Hippocampal formation (tissue), 2 donors: ENCODE measurements around the gene CADPS.

Experiments
- DNase-seq, 2 donors: peaks; one replicate each; lab custom pipeline; 2025; lab: John Stamatoyannopoulos, UW

Gene CADPS

GRCh38 chr3:62874711-62875557, at the start of gene CADPS:
CADPS (minus strand) TSS chr3:62875416; CDS start chr3:62875029, 387 bp downstream.
- DNase-seq: peak; percentile 27 to 53

- no peak for DNase-seq
These were observed 47.9 kb upstream of the CADPS start for GRCh38 chr3:62923066-62923465.

- no peak for DNase-seq
These were observed 47.1 kb upstream of the CADPS start for GRCh38 chr3:62922326-62922725.

GRCh38 chr3:62920466-62920784, 45.2 kb upstream of the CADPS start:
- no peak for DNase-seq

GRCh38 chr3:62919784-62920465, 44.7 kb upstream of the CADPS start:
- no peak for DNase-seq

DNA sequence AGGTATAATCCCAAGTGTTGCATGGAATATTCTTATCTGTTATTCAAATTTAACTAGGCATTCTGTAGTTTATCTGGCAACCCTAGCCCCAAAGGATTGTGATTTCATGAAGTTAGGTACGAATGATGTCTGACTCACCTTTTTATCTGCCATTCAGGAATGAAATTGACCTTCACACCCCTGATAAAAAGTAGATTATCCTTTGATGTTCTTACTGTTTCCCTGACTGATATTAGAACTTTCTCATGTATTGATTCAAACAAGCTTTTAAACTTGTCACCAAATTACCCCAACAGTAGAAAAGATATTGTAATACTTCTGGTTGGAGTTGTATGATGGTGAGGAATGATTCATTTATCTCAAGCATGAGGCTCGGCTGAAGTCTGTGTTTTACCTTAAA, 43.6 kb upstream of the CADPS start:
- no peak for DNase-seq

DNA sequence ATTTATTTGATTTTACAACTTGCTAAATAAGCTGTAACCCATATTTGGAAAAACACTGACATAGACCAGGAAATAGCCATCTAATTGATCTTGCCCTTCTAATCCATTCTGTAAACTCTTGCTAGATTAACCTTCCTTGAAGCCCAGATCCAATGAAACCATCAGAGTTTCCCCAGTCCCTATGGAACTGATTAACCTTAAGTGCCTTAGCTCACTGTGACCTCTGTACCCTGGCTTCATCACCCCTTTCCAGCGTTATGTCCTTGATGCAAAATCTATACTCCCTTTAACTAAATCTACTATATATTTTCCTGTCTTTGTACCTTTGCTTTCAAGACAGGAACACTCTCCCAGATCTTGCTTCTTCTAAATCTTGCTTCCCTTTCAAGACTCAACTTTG, 42.9 kb upstream of the CADPS start:
- DNase-seq: no peak

- no peak for DNase-seq
These were observed 36.3 kb upstream of the CADPS start for GRCh38 chr3:62911526-62911925.

DNA sequence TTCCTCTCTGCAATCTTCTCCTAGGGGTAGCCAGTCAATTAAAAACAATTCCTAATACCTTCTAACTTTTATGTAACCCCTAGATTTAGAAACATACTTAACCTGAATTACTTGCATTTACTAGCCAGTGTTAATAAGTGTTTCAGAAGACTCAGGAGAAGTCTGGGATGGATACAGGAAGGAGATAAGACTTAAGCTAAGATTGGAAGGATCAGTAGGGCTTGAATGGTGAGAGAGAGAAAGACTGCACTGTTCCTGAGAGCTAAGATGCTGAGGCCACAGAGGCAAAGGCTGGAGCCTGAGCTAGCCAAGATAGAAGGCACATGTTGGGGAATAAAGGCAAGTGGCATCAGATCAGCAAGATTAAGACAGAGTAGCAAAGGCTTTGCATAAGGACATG, 30.1 kb upstream of the CADPS start:
- no peak for DNase-seq

DNA sequence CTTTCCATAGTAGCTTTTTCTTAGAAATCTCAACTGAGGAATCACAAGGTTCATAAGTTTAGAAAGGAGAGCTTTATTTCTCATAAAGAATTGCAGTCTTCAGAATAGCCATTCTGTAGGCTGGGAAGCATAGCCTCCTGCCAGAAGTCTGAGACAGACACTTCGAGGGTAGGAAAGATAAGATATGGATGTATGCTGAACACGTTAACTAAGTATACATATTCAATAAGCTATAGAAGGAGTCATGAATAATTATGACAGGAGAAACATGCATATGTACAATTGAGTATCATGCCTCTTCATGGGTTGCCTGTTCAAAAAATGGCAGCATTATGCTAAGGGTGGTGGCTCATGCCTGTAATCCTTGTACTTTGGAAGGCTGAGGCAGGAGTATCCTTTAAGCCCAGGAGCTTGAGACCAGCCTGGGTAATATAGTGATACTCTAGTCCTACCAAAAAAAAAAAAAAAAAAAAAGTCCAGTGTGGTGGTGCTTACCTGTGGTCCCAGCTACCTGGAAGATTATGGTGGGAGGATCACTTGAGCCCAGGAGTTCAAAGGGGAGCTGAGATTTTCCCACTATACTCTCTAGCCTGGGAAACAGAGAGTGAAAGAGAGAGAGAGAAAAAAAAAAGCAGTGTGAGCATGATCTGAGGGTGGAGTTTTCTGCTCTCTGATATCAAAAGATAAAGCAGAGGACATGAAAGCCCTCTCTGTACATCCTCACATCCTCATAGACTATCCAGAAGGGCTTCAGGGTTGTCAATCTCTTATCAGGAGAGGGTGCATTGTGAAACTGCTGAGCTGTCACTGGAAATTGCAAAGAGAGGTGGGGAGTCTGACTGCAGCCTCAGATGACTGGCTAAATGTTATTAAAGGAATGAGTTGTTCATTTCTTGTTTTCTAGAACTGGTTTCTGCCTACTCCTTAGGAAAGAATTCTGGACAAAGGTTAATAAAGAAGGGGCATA, 23.6 kb upstream of the CADPS start:
- no peak for DNase-seq

GRCh38 chr3:62895901-62896300, 20.7 kb upstream of the CADPS start:
- DNase-seq: no peak

GRCh38 chr3:62892951-62893350, 17.7 kb upstream of the CADPS start:
- no peak for DNase-seq

DNA sequence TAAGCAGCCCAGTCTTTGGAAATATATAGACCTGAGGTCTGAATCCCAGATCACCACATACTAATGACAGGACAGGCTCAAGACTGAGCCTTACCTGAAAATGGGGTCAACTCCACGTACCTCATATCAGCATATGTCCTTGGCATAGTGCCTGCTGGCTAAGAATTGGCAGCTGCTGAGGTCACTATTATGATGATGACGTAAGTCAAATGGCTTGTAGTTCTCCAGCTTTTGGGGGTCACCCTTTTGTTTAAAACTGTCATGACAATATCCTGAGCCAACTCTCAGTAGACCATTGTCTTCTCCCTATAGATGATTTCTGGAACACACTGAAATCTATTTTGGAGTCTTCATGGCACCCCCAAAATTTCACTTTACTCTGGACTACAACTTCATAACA, 16.8 kb upstream of the CADPS start:
- no peak for DNase-seq

- DNase-seq: no peak
These were observed 13.6 kb upstream of the CADPS start for GRCh38 chr3:62888778-62889177.

GRCh38 chr3:62888180-62888579, 13.0 kb upstream of the CADPS start:
- no peak for DNase-seq

GRCh38 chr3:62885136-62885535, 9.9 kb upstream of the CADPS start:
- no peak for DNase-seq

GRCh38 chr3:62884096-62884870, 9.1 kb upstream of the CADPS start:
- DNase-seq: no peak

DNA sequence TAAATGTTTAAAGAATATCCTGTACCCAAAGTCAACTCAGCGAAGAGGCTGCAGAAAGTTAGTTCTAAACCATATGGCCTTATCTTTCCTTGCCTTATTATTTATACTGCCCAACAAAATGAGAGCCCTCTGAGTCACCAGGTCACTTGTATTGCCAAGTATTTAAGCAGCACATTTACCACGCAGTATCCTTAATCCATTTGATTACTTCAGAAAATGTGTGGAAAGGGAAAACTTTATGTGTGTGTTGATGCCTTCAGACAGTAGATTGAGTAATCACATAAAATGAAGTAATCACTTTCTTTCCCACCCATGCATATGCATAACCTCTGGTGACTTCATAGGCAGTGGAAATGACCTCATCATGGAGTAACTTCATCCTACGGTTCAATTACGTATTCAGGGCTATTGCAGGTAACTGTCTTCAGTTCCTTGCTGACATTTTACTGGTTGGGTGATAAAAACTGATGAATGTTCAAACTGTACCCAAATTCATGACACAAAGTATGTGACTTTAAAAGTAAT, 7.5 kb upstream of the CADPS start:
- DNase-seq: no peak

- DNase-seq: no peak
These were observed 848 bp upstream of the CADPS start for GRCh38 chr3:62876064-62876463.

- DNase-seq: no peak
These were observed 364 bp upstream of the CADPS start for GRCh38 chr3:62875558-62876002.
